HG03060 (cell line): ENCODE results near the gene MTREX.

ENCODE experiments used
- ATAC-seq: cut with Tn5 transposase; IDR thresholded peaks from one replicate; pipeline ENCODE4 v1.9.1; 2021; ENCODE audit warnings: low read depth, moderate number of reproducible peaks; ENCODE audit not compliant: unreplicated experiment

The MTREX gene

GRCh38 chr5:55418994-55419968 is 111.5 kb downstream of the MTREX start:
- ATAC-seq: no peak

- peak; percentile 90 for ATAC-seq
Observed at GRCh38 chr5:55421074-55421529, 113.3 kb downstream of the MTREX start.

GRCh38 chr5:55426455-55426854 is 118.7 kb downstream of the MTREX start:
- no peak for ATAC-seq

GRCh38 chr5:55427157-55427556 is 119.4 kb downstream of the MTREX start:
- ATAC-seq: no peak

GRCh38 chr5:55429221-55429612 is 121.4 kb downstream of the MTREX start:
- no peak for ATAC-seq

- ATAC-seq: no peak
Observed at GRCh38 chr5:55429613-55430253, 121.9 kb downstream of the MTREX start.

GRCh38 chr5:55432549-55432948 is 124.8 kb downstream of the MTREX start:
- ATAC-seq: no peak

- ATAC-seq: no peak
Observed at GRCh38 chr5:55437452-55437851, 129.7 kb downstream of the MTREX start.

- no peak for ATAC-seq
Observed at GRCh38 chr5:55437859-55438206, 130.0 kb downstream of the MTREX start.

- no peak for ATAC-seq
Observed at GRCh38 chr5:55438998-55439397, 131.2 kb downstream of the MTREX start.

- no peak for ATAC-seq
Observed at GRCh38 chr5:55440188-55440646, 132.4 kb downstream of the MTREX start.

- no peak for ATAC-seq
Observed at GRCh38 chr5:55441107-55441771, 133.4 kb downstream of the MTREX start.

GRCh38 chr5:55441954-55442353 is 134.2 kb downstream of the MTREX start:
- ATAC-seq: no peak

- ATAC-seq: no peak
Observed at GRCh38 chr5:55445791-55446190, 138.0 kb downstream of the MTREX start.

- no peak for ATAC-seq
Observed at GRCh38 chr5:55446640-55447351, 139.0 kb downstream of the MTREX start.

GRCh38 chr5:55450050-55450765 is 142.4 kb downstream of the MTREX start:
- ATAC-seq: no peak

- no peak for ATAC-seq
Observed at GRCh38 chr5:55451976-55452375, 144.2 kb downstream of the MTREX start.

- ATAC-seq: no peak
Observed at GRCh38 chr5:55453211-55453610, 145.4 kb downstream of the MTREX start.

- no peak for ATAC-seq
Observed at GRCh38 chr5:55454282-55454681, 146.5 kb downstream of the MTREX start.
